Endometrial microvascular endothelial cells (primary cell): ENCODE measurements around the gene IL17RA. TPM values are rescaled to one million over a fixed set of nuclear protein-coding genes. Genes with fewer than 3 reads are reported as not detected.

ENCODE experiments used
- total RNA-seq: library from RNA; depleted of rRNA; stranded (reverse); fragments of >200 nt; gene quantifications from one replicate; pipeline ENCODE4 v1.2.3, GENCODE V29; 2015; ENCODE audit errors: inconsistent ontology term

The IL17RA gene
- total RNA-seq, 1 donor from 2014 or later = 10.0 TPM

Other genes with a start within 250 kb of the IL17RA start
- not detected for gene GAB4, start 76.8 kb upstream of the IL17RA start, total RNA-seq
- gene TMEM121B, start 36.4 kb downstream of the IL17RA start, total RNA-seq = 0.46 TPM
- 54.9 TPM for gene HDHD5, start 74.3 kb downstream of the IL17RA start, total RNA-seq
- gene ADA2, start 134.4 kb downstream of the IL17RA start, total RNA-seq = 18.7 TPM